ENCODE measurements around the gene LACRT. TPM values are rescaled to one million over a fixed set of nuclear protein-coding genes. Genes with fewer than 3 reads are reported as not detected.
"Not testable (repeated sequence)": the region's sequence is repeated elsewhere in the genome, so short reads cannot be mapped to it uniquely, and the experiment has no call there.

The LACRT gene
- total RNA-seq, 1 donor from 2014 or later: not detected

- no peak for DNase-seq (ENCODE audit: low read depth, low spot score)
- H3K4me3 Mint-ChIP-seq: no peak overlapping the region
These were observed 33.2 kb upstream of the LACRT start for GRCh38 chr12:54667945-54668344.

DNA sequence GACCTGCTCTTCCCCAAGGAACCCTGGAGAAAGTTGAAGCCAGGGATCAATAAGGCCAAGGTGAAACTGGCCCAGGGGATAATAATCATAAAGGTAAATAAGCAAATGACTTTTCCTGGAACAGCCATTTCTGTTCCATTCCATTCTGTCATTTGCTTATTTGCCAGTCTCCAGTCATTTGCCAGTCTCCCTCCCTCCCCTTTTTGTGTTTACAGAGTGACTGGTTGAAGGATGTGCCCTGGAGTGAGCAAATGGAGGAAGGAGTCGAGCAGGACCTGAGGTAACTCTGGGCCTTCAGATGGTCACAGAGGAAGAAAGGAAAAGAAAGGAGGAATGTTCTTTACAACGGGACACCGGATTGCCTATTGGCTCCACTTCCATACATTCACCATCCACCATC lies 31.3 kb upstream of the LACRT start:
- Mint-ChIP-seq H3K27me3 (ENCODE audit: low read depth) (no peaks in the 10 kb centered on the region), H3K36me3 (ENCODE audit: low read depth) (no peaks in the 10 kb centered on the region), H3K27ac (ENCODE audit: unreplicated experiment) (no peak overlapping the region), H3K9me3 (no peaks in the 10 kb centered on the region), H3K4me3 (no peak overlapping the region), H3K4me1 (no peaks in the 10 kb centered on the region)
- TF ChIP-seq CTCF (conservative IDR thresholded peaks at IDR 0.05): no peak
- DNase-seq (ENCODE audit: low read depth, low spot score): no peak

More at GRCh38 chr12:54667945-54668344, 33.2 kb upstream of the LACRT start:
- H3K27me3 Mint-ChIP-seq (ENCODE audit: low read depth): no peaks in the 10 kb centered on the region
- no peak overlapping the region for H3K27ac Mint-ChIP-seq (ENCODE audit: unreplicated experiment)
- no peaks in the 10 kb centered on the region for H3K36me3 Mint-ChIP-seq (ENCODE audit: low read depth)
- no peak for TF ChIP-seq CTCF (conservative IDR thresholded peaks at IDR 0.05)
- no peaks in the 10 kb centered on the region for H3K4me1 Mint-ChIP-seq
- no peaks in the 10 kb centered on the region for H3K9me3 Mint-ChIP-seq

- not testable (repeated sequence) for H3K4me1 Mint-ChIP-seq; DNase-seq (ENCODE audit: low read depth, low spot score); H3K9me3 Mint-ChIP-seq; H3K27ac Mint-ChIP-seq (ENCODE audit: unreplicated experiment); H3K36me3 Mint-ChIP-seq (ENCODE audit: low read depth); H3K4me3 Mint-ChIP-seq; H3K27me3 Mint-ChIP-seq (ENCODE audit: low read depth)
These were observed 30.4 kb upstream of the LACRT start for GRCh38 chr12:54665022-54665635.

DNA sequence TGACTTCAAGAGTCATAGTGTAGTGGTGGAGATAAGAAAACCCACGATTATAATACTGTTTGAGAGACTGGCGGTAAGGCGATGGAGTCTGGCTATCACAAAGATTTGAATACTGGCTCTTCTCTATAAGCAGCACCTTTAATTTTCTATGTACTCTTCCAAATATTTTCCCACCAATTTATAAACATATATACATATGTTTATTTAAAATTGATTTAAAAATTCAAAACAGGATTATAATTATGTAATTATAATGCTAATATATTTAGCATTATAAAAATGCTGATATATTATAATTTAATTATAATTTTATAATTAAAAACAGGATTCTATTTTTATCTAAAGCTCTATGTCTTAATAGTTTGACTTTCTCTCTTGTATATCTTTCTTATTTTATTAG lies 28.9 kb upstream of the LACRT start:
- TF ChIP-seq CTCF (conservative IDR thresholded peaks at IDR 0.05): no peak

GRCh38 chr12:54662026-54662425 lies 27.3 kb upstream of the LACRT start:
- Mint-ChIP-seq H3K9me3 (peaks cover 5% of the 10 kb centered on the region), H3K36me3 (ENCODE audit: low read depth) (no peaks in the 10 kb centered on the region), H3K27ac (ENCODE audit: unreplicated experiment) (no peak overlapping the region), H3K4me1 (peaks cover 3% of the 10 kb centered on the region), H3K27me3 (ENCODE audit: low read depth) (peaks cover 4% of the 10 kb centered on the region), H3K4me3 (no peak overlapping the region)
- DNase-seq (ENCODE audit: low read depth, low spot score): no peak
- no peak for TF ChIP-seq CTCF (conservative IDR thresholded peaks at IDR 0.05)

More for the DNA sequence above, 28.9 kb upstream of the LACRT start:
- peaks cover under 1% of the 10 kb centered on the region for H3K27me3 Mint-ChIP-seq (ENCODE audit: low read depth)
- H3K9me3 Mint-ChIP-seq: peaks cover 3% of the 10 kb centered on the region
- no peak for DNase-seq (ENCODE audit: low read depth, low spot score)
- H3K36me3 Mint-ChIP-seq (ENCODE audit: low read depth): no peaks in the 10 kb centered on the region
- peaks cover under 1% of the 10 kb centered on the region for H3K4me1 Mint-ChIP-seq
- H3K27ac Mint-ChIP-seq (ENCODE audit: unreplicated experiment): no peak overlapping the region
- no peak overlapping the region for H3K4me3 Mint-ChIP-seq

GRCh38 chr12:54661048-54661447 lies 26.4 kb upstream of the LACRT start:
- no peak for DNase-seq (ENCODE audit: low read depth, low spot score)
- no peak overlapping the region for H3K4me3 Mint-ChIP-seq
- no peaks in the 10 kb centered on the region for H3K36me3 Mint-ChIP-seq (ENCODE audit: low read depth)
- H3K9me3 Mint-ChIP-seq: peaks cover 5% of the 10 kb centered on the region
- H3K27me3 Mint-ChIP-seq (ENCODE audit: low read depth): peaks cover 4% of the 10 kb centered on the region
- no peak for TF ChIP-seq CTCF (conservative IDR thresholded peaks at IDR 0.05)
- no peak overlapping the region for H3K27ac Mint-ChIP-seq (ENCODE audit: unreplicated experiment)
- H3K4me1 Mint-ChIP-seq: peaks cover 3% of the 10 kb centered on the region

All from neural crest cell (in vitro differentiated cells).